Mucosa of gallbladder (tissue), 1 donor: Measurements from ENCODE around the gene FAM47E. TPM values are rescaled to one million over a fixed set of nuclear protein-coding genes. Genes with fewer than 3 reads are reported as not detected.
"Not testable (repeated sequence)": the region's sequence is repeated elsewhere in the genome, so short reads cannot be mapped to it uniquely, and the experiment has no call there.

Experiments used
- DNase-seq: peaks from one replicate; pipeline ENCODE4 v3.0.0-alpha.2; 2020; ENCODE audit warnings: low spot score
- total RNA-seq: library from RNA; stranded (reverse); gene quantifications from one replicate; pipeline ENCODE4 v1.2.1, GENCODE V29; 2021
- donor health status: DM: no; HTN: no; CAD: no.

The FAM47E gene
- total RNA-seq, 1 donor from 2014 or later = 13.8 TPM

- DNase-seq = no peak
Measured at GRCh38 chr4:76267811-76268210, 16.3 kb downstream of the FAM47E start.

- DNase-seq = no peak
Measured at GRCh38 chr4:76270244-76271175, 19.0 kb downstream of the FAM47E start.

- no peak for DNase-seq
Measured at GRCh38 chr4:76271248-76271647, 19.7 kb downstream of the FAM47E start.

DNA sequence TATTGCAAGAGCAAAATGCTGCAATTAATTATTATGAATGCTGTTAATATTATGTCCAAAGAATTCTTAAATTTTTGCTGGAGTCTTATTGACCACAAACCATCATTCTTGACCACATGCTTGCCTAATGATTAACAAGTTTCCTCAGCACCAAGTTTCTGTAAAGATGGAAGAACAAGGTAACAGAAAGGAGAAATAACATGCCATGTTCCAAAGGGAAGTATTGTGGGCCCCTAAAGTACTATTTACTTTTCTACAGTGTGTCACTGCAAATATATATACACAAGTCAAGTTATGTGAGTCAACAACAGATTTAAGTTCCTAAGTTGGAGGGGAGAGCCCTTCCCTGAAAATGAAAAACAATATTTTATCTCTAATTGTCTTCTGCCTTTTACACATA is 20.6 kb downstream of the FAM47E start:
- no peak for DNase-seq

GRCh38 chr4:76272582-76272981 is 21.1 kb downstream of the FAM47E start:
- DNase-seq = no peak

DNA sequence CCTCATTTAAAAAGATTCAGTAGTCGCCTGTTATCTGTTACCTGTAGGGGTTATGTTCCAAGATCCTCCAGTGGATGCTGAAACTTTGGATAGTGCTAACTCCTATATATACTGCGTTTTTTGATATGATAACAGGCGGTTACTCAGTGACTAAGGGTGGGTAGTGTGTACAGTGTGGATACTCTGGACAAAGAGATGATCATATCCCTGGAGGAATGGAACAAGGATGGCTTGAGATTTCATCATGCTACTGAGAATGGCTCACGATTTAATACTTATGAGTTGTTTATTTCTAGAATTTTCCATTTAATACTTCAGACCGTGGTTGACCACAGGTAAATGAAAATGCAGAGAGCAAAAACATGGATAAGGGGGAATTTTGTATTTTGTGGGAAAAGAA is 21.5 kb downstream of the FAM47E start:
- DNase-seq = no peak

DNA sequence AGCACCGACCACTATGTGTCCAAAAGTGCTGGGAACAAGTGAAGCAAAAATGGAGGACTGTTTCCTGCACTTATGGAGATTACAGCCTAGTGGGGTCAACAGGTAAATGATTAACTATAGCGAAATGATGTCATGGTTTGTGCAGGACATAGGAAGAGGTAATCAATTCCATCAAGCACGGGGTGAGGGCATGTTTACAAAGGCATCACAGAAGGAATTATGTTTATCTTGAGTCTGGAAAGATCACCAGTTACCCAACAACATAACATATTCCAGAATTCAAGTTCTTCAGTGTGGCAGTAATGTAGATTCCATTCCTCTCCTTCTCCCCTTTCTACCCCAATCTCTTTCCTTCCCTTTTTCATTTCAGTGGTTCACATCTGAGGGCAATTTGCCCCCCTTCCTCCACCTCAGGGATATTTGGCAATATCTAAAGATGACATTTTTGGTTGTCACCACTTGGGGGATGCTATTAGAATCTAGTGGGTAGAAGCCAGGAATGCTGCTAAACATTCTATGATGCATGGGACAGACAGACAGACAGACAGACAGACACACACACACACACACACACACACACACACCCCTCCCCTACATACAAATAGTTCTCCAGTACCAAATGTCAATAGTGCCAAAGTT is 24.1 kb downstream of the FAM47E start:
- peak; percentile 69 for DNase-seq

DNA sequence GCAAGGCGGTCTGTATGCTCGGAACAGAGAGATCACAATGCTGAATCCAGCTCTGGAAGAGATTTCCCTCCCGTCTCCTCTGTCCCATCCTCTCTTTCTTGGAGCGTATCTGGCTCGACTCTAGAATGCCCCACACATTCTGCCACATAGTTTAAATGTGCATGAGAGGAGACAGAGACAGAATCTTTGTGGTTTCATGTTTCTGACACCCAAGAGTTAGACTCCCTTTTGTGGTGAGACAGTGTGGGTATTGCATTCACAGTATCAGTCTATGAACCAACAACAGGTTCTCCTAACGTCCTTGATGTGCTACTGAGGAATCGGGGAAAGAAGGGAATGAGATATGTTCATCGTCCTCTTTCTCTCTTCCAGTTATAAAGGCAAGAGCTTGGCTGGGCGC is 25.3 kb downstream of the FAM47E start:
- DNase-seq = no peak

- no peak for DNase-seq
Measured at GRCh38 chr4:76277667-76278066, 26.1 kb downstream of the FAM47E start.

GRCh38 chr4:76278583-76278982 is 27.1 kb downstream of the FAM47E start:
- DNase-seq = no peak

GRCh38 chr4:76279462-76279861 is 27.9 kb downstream of the FAM47E start:
- no peak for DNase-seq

DNA sequence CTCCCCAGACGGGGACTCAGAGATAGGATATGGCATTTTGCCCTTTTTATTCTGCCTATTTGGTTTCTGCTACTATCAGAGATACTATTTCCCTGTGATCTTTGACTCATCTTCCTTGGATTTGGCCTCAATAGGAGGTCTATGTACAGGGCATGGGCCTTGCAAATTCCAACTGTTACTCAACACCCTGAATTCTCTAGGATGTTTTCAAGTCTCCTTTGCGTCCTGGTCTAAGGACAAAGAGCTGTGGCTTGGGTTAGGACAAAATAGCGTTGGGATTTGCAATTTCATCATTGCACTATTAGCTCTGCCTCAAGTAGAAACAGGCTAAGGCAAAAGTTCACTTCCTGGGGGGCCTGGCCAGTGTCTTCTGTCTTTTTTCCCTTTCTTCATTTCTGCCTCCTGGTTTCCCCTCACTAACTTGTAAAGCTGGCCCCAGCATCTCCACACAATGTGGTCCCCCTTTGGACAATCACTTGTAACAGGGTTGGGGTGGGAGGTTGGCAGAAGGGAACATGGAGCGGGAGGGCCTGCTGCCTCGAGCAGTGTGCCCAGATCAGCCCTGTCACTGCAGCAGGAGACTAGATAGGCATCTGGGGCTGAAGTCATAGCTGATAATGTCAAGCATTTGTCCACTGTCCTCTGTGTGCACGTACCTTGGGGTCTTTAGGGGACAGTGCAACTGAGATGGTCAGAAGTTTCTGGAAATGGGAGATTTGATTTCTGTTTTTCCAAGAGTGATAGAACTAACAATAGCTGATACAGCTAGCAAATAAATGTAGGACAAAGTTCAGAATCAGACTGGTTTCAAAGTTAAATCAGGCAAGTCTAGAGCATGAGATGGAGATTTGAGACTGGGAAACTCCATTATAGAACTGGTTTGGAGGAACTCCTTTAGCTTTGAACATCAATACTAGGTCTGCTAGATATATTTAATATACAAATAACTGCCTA is 29.2 kb downstream of the FAM47E start:
- DNase-seq = no peak

GRCh38 chr4:76281594-76281993 is 30.1 kb downstream of the FAM47E start:
- not testable (repeated sequence) for DNase-seq

- DNase-seq = no peak
Measured at GRCh38 chr4:76282941-76283689, 31.6 kb downstream of the FAM47E start.

- DNase-seq = no peak
Measured at GRCh38 chr4:76283900-76284299, 32.4 kb downstream of the FAM47E start.

DNA sequence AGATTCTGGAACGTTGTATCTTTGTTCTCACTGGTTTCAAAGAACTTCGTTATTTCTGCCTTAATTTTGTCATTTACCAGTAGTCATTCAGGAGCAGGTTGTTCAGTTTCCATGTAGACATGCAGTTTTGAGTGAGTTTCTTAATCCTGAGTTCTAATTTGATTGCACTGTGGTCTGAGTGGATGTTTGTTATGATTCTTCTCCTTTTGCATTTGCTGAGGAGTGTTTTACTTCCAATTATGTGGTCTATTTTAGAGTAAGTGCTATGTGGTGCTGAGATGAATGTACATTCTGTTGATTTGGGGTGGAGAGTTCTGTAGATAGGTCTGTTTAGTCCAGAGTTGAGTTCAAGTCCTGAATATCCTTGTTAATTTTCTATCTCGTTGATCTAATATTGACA is 36.3 kb downstream of the FAM47E start:
- DNase-seq = not testable (repeated sequence)

DNA sequence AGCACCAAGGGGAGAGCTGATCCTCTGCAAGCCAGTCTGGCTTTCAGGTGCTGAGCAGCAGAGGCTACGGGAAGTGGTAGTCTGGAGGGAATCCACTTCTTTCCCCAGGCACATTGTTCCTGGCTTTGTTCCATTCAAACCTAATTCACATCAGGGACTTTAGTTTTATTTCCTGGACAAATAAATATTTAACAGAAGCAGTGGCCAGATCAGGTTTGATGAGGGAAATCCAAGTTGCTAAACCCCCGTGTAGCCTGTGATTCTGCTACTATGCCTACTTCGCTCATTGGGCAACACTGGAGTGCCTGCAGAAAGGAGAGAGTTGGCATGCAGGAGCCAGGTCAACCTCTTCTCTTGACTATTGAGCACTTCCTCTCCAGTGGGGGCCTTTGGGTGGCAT is 41.2 kb downstream of the FAM47E start:
- DNase-seq = no peak

GRCh38 chr4:76293772-76294171 is 42.3 kb downstream of the FAM47E start:
- no peak for DNase-seq

GRCh38 chr4:76296286-76296820 is 44.8 kb downstream of the FAM47E start:
- DNase-seq = no peak

- DNase-seq = no peak
Measured at GRCh38 chr4:76298227-76298626, 46.7 kb downstream of the FAM47E start.

- DNase-seq = no peak
Measured at GRCh38 chr4:76300012-76300411, 48.5 kb downstream of the FAM47E start.
